Erythroblast (primary cell): Measurements from ENCODE around the gene PRORP.

Experiments
- GATA1 ChIP-seq: IDR thresholded peaks from 2 replicates; pipeline ENCODE4 v1.6.1; 2011; ENCODE audit warnings: low read depth, mild to moderate bottlenecking, control low read depth, low read length, moderate library complexity
- POLR2A ChIP-seq: IDR thresholded peaks from 2 replicates; pipeline ENCODE4 v1.6.1; 2011; ENCODE audit warnings: mild to moderate bottlenecking, low read length

- TF ChIP-seq POLR2A = no peak
- no peak for TF ChIP-seq GATA1
Observed at GRCh38 chr14:35140718-35141581, 18.6 kb downstream of the PRORP start.
